GM21360 (cell line): ENCODE data around the gene CASP3.
A peak's percentile ranks its signal among the peaks of the same experiment; 100 is the strongest.
"Not testable (repeated sequence)": the region's sequence is repeated elsewhere in the genome, so short reads cannot be mapped to it uniquely, and the experiment has no call there.

ENCODE experiments used
- ATAC-seq: cut with Tn5 transposase; IDR thresholded peaks from one replicate; pipeline ENCODE4 v1.9.1; 2021; ENCODE audit warnings: mild to moderate bottlenecking, moderate library complexity; ENCODE audit not compliant: unreplicated experiment

The CASP3 gene

DNA sequence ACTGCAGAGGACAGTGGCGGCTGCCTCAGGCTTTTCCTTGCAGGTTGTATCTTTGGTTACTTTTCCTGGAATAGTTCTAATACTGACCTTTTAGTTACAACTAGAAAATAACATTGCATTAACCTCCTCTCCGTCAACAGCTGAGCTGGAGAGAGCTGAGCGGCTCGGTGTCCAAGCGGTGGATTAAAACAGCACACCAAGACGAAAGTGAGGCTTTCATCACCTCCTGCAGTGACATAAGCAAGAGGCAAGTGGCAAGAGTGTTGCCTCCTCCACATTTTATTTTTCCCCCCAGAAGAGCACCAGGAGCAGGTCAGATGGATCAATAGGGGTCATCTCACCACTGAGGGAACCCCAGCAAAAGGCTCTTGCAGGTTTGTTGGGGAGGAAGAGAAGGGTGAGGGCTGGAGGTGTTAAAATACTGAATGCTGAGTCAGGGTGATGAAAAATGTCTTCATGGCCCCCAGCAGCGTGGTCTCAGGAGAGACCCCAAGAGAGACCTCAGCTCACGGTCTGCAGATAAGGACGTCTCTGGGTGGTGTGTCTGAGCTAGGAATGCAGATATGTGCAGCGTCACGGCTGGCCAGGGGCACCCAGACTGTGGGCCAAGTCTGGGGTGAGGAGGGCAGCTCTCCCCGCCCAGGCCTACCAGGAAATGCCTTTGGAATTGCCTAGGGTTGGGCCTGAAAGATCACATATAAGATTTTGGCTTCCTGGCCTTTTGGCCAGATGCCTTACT is 50.3 kb downstream of the CASP3 start:
- ATAC-seq: no peak

DNA sequence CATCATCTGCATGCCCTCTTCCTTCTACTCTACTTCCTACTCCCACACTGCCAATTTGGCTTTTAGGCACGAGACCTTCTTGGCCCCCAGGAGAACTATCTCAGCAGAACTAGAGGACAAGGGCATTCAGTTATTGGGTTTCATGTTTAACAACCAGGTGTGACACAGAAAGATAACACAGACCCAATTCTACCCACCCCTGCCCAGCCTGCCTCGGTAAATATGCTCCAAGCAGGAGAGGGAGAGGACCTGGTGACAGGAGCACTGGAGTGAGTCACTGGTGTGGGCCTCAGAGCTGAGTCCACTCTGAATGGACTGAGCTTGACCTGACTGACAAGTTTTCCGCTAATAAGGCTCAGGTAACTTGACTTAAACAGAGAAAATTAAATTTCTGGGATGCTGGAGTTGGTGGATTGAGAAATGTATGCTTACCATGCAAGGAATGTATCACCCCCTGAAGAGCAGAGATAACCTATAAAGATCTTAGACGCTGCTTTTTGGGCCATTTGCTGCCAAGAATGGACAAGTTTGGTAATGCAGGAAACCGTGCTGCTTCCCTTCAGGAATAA is 52.5 kb downstream of the CASP3 start:
- no peak for ATAC-seq

DNA sequence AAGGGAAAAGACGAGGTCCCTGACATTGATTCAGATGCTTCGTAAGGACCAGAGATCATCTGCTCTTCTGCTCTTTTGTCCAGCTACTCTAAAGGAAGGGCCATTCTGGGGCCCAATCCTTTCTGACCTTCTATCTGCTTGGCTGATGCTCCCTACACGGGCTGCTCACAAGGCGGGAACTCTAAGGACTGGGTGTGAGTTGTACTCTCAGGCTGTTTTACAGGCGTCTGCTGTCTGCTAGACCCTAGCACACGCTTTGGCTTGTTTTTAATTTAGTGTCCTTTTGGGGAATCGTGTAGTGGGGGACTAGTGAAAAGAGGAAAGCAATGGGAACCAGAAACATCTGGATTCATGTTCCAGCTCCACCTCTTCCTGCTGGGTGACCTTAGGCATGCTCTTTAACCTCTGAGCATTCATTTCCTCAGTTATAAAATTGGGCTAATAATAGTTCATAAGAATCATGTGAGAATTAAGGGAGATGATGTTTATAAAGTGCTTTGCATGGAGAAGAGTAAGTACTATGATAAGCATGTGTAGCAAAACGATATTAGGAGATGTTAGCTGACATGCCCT is 53.1 kb downstream of the CASP3 start:
- ATAC-seq: no peak

DNA sequence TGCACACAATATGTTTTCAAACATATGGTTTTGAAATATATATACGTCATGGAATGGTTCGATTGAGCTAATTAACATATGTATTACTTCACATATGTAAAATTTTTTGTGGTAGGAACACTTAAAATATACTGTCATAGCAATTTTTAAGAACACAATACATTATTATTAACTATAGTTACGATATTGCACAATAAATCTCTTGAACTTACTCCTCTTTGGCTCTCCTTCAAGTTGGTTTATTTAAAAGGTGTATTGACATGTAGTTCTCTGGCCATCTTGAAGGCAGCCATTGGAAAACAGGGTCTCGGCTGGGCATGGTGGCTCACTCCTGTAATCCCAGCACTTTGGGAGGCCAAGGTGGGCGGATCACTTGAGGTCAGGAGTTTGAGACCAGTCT is 53.8 kb downstream of the CASP3 start:
- ATAC-seq: no peak

DNA sequence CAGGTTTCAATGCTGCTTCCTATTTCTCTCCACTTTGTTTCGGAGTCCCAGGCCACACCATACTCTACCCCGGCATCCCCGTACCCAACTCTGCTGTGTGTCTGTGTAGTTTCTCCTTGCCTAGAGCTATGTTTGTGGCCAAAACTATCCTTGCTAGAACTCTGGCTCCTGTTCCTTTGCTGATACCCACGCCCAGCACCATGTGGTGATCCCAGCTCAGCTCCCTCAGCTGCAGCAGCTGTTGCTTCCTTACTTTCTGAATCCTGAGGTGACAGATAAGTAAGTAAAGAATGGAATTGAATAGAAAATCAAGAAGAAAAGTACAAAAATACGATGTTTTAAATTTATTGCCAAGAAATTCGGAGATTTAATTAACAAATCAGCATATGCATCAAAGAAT is 55.8 kb downstream of the CASP3 start:
- ATAC-seq: no peak

DNA sequence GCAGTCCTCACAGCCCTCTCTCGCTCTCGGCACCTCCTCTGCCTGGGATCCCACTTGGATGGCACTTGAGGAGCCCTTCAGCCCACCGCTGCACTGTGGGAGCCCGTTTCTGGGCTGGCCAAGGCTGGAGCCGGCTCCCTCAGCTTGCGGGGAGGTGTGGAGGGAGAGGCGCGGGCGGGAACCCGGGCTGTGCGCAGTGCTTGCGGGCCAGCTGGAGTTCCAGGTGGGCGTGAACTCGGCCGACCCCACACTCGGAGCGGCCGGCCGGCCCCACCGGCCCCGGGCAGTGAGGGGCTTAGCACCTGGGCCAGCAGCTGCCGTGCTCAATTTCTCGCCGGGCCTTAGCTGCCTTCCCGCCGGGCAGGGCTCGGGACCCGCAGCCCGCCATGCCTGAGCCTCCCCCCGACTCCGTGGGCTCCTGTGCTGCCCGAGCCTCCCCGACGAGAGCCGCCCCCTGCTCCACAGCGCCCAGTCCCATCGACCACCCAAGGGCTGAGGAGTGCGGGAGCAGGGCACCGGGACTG is 57.4 kb downstream of the CASP3 start:
- ATAC-seq: not testable (repeated sequence)

DNA sequence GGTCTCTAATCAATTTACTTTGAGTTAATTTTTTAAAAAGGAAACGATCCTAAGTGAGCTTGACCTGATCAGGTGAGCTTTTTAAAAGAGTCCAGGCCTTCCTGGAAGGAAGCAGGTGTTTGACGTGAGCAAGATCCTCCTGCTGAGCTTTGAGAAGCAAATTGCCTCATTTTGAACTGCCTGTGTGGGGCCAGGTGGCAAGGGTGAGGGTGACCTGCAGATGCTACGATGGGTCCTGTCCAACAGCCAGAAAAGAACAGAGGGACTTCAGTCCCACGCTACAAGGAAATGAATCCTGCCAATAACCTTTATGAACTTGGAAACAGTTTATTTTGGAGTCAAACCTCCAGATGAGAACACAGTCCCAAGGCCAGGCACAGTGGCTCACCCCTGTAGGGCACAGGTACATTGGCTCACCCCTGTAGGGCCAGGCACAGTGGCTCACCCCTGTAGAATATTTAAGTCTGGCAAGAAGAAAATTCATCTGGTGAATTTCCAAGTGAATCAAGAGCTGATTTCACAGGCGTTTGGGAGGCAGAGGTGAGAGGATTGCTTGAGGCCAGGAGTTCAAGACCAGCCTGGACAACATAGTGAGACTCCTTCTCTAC is 58.1 kb downstream of the CASP3 start:
- no peak for ATAC-seq

DNA sequence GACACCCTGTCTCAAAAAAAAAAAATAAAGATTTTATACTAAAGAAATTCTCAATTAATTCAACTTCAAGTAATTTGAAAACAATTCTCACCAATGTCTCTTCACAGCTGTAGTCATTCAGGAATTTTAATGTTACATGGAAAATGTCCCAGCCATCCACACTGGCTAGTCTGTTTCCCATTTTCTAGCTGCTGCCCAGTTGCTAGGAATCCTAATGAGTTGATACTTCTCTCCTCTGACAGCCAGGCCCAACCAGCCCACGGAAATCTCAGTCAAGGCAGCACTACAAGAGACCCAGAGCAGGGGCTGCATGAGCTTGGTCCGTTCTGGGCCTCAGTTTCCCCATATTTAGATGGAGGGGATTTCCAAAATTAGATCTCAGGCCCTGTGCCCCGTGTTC is 59.1 kb downstream of the CASP3 start:
- no peak for ATAC-seq

DNA sequence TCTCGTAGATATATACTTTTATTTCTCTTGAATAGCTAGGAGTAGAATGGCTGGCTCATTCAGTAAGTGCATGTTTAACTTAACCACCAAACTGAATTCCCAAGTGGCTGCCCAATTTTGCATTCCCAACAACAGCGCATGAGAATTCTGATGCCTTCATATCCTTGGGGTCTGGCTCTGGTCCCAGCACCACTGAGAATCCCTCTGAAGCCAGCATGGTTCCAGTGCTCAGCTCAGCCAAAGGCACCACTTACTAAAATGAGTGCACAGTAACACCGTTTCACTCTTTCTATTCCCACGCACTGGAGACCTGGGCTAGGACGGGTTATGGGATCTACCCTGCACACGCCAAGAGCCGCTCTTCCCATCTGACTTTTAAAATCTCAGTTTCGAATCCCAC is 60.4 kb downstream of the CASP3 start:
- no peak for ATAC-seq

DNA sequence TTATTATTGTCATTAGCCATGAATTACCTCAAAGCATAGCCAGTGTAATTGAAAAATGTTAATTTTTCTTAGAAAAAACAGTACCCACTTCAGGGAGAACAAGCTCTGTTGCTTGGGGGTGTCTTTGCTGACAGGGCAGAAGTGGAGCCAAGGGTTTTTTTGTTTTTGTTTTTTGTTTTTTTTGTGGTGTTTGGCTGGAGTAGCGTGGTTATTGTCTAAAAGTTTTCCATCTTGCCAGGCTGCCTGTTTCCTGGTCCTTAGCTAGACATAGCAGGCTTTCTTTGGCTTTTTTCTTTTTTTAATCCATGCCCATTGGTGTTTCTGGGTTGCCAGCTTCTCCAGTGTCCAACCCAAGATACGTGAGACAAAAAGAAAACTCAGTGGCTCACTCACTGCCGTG is 61.5 kb downstream of the CASP3 start:
- no peak for ATAC-seq

DNA sequence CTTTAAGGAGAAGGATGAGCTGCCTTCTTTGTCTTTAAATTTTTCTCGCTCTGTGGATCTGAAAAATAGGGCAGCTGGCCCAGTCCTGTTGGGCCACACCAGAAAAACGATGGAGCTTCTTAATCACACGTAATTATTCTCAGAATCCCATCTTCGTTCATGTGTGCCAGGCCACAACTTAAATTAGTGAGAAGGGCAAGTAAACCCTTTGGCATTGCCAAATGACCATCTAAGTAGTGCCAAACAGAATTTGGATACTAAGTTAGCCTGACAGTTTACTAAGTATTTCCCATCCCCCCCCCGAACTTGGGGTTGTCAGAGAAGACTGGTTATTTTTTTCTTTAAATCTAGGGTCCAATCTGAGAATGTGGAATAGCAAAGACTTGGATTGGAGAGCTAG is 62.0 kb downstream of the CASP3 start:
- no peak for ATAC-seq

DNA sequence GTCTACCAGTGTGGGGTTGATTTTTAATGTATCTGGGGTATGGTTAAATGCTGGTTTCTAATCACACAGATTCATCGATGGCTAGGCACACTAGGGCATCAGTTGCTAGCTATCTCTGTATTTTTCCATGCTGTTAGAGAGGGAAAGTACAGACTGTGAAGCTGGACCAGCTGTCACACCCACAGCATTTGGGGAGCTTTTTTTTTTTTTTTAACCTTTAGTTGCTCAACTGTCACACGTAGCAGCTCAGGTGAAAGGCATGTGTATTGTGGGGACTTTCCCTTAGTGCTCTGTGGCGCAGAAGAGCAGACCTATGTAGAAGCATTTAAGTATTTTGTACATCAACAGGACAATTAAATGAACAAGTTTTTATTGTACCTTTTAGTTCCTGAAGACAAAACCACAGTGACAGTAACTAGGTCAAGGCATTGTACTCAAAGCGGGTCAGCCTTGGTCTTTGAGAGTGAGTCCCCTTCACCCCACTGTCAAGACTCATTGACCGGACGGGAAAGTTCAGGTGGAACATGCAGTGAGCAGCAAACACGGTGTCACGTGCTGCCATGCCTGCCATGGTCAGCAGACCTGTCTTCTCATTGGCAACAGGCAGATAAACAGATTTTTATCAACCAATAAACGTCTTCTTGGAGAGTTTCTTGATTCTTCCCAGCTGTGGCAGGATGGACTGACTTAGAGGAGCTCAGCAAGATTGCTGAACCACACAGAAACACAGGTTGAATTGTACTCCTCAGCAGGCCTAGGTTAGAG is 65.3 kb downstream of the CASP3 start:
- peak; percentile 69 for ATAC-seq
